H1 (cell line): Measurements from ENCODE around the gene BTBD1. TPM values are rescaled to one million over a fixed set of nuclear protein-coding genes. Genes with fewer than 3 reads are reported as not detected.

Experiments
- CREB1 ChIP-seq: IDR thresholded peaks from 2 replicates; pipeline ENCODE4 v1.6.1; 2012; ENCODE audit warnings: inconsistent platforms
- POU5F1 ChIP-seq: IDR thresholded peaks from 2 replicates; pipeline ENCODE4 v1.6.1; 2011; ENCODE audit warnings: low read depth, mild to moderate bottlenecking, low read length, moderate library complexity
- SIX5 ChIP-seq: IDR thresholded peaks from 2 replicates; pipeline ENCODE4 v1.6.1; 2011; ENCODE audit warnings: mild to moderate bottlenecking, low read depth, low read length
- TEAD4 ChIP-seq: IDR thresholded peaks from 2 replicates; pipeline ENCODE4 v1.6.1; 2012; ENCODE audit warnings: low read depth, low read length, inconsistent platforms, mixed read lengths
- polyA plus RNA-seq, 7 experiments: library from polyadenylated mRNA; depleted of rRNA in 3 of 7; stranded (reverse) in 5 of 7; unstranded in 2 of 7; fragments of >200 nt in 5 of 7; fragments of 200-250 nt in 2 of 7; gene quantifications; 1 replicate in 5 of 7; 2 replicates in 1 of 7; 4 replicates in 1 of 7; pipeline versions ENCODE4 v1.2.1 to v1.2.3, GENCODE V29; 2011 to 2013; ENCODE audit warnings: missing spikeins in 2 of 7, mixed read lengths in 2 of 7
- total RNA-seq: library from RNA; stranded (reverse); fragmentation: NEBNext Ultra II Directional; extraction: Animal tissue kit (Norgen Biotek cat#: 25700); gene quantifications from 2 replicates; pipeline ENCODE4 v1.2.1, GENCODE V29; 2021

BTBD1 gene
- total and polyA plus RNA-seq, 2 of the 8 experiments (the other 6 are each of a cell fraction or from before 2014, with no cell fraction given), result 18.6 to 39.5 TPM

DNA sequence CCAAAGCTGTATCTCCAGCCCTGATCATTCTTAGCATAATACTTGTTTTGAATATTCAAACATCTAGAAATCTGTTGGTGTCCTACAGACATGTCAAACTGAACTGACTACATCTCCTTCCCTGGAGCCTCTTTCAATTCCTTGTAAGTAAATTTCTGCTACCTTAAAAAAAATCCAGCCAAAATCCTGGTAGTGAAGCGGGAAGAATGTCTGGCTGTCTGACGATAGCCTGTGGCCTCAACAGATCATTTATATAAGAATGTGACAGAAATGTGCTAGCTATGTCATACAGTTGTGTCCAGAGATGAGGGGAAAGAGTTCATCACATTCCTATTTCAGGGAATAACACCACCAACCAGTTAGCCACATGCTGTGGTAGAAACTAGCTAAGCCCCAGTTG, 21.8 kb upstream of the BTBD1 start (continued):
- TF ChIP-seq CREB1, result no peak
- TF ChIP-seq TEAD4, result no peak
- no peak for TF ChIP-seq SIX5
- TF ChIP-seq POU5F1, result no peak
- TF ChIP-seq, all 59 proteins: peak for 0
